HG02852 (cell line): ENCODE measurements around the gene GLTPD2.

ENCODE experiments used
- ATAC-seq: cut with Tn5 transposase; IDR thresholded peaks from one replicate; pipeline ENCODE4 v1.9.1; 2021; ENCODE audit warnings: mild to moderate bottlenecking, moderate library complexity; ENCODE audit not compliant: unreplicated experiment

GLTPD2 gene

DNA sequence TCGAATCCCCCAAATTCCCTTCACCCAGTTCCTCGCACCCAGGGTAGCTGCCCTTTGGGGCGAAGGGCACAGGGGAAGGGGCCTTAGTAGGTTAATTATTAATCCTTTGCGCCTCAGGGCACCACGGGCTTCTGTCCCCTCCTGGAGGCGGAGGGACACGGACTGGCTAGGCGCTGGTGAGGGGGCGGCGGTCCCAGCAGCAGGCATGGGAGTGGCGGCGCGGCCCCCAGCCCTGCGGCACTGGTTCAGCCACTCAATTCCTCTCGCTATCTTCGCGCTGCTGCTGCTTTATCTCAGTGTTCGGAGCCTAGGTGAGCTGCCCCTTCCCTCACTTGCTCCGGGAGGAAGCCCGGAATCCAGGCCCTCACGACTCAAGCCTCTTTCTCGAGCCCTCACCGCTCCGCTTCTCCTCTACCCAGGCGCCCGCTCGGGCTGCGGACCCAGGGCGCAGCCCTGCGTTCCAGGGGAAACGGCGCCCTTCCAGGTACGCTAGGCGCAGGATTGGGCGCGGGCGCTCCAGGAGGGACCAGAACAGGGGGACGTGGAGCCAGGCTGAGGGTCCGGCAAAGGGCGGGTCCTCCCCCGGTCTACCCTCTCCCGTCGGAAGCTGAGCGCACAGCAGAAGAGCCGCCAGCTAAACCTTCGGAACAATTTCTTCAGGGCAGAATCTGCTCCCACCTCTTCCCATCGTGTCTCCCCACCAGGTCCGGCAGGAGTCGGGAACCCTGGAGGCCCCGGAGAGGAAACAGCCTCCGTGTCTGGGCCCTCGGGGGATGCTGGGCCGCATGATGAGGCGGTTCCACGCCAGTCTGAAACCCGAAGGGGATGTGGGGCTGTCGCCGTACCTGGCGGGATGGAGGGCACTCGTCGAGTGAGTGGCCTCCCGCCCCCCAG is at the start of gene GLTPD2:
Gene GLTPD2, plus strand, starts transcription at position 158 of the 894 bp plus-strand sequence. Its CDS starts 48 bp downstream, at position 206.
- ATAC-seq = peak; percentile 19

DNA sequence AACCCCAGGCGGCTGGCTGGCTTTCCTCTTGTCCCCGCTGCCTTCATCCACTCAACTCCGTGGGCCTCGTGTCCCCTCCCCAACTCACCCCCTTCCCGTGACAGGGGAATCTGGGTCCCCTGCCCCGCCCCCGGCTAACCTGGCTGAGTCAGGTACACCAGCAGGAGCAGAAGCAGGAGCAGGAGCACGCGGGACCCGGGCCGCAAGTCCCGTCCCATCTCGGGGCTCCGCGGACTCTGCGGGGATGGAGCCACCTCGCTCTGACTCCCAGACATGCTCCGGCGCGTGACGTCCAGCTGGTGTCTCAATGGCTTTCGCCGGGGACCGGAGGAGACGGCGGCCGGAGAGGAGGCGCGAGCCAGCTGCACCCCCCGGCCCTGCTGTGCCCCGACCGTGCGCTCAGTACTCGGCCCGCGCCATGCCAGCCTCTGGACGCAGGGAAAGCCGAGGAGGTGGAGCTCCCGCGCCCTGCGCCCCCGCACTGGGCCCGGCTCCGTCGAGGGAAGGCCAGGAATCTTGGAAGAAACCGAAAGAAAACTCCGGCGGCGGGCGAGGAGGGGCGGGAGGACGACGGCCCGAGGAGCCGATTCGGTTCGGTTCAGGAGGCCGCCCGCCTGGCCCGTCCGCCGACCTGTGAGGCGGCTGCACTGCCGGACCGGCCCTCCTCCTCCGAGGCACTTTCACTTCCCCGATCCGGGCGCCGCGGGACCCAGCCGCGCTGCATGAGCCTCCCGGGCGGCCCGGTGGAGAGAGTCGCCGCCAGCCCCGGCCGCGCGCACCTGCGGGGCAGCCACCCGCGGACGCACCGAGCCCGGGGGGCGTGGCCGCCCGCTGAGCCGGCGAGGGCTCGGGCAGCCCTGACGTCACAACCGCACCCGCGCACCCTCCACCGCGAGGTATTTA is 49.4 kb upstream of the GLTPD2 start, which contains the start of the genes CXCL16 and ZMYND15:
Gene CXCL16, minus strand, starts transcription at position 807 of the 903 bp plus-strand sequence. Its CDS starts 589 bp downstream, at position 218.
Gene ZMYND15, plus strand, starts transcription at position 712 of the 903 bp plus-strand sequence. CDS start 716 bp downstream, outside the sequence.
- no peak for ATAC-seq

DNA sequence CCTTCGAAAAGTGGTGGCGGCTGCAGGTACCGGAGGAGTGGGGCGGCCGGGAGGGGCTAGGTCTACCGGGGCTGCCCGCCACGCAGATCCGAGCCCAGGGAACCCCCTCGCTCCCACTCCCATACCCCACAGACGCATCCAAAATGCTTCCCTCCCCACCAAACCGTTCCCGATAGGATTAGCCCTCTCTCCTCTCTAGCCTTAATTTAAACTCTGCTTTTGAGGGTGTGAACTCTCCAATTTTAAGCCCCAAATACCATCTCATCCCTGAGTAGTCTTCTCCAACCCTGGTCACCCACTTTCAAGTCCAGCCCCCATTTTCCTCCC is 48.8 kb upstream of the GLTPD2 start:
- ATAC-seq = no peak

DNA sequence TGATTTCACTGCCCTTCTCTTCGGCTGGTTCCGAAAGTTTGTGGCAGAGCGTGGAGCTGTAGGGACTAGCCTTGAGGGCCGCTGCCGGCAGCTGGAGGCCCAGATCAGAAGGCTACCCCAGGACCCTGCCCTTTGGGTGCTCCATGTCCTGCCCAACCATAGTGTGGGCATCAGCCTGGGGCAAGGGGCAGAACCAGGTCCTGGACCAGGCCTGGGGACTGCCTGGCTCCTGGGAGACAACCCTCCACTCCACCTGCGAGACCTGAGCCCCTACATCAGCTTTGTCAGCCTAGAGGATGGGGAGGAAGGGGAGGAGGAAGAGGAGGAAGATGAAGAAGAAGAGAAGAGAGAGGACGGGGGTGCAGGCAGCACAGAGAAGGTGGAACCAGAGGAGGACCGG is 48.2 kb upstream of the GLTPD2 start:
- no peak for ATAC-seq

DNA sequence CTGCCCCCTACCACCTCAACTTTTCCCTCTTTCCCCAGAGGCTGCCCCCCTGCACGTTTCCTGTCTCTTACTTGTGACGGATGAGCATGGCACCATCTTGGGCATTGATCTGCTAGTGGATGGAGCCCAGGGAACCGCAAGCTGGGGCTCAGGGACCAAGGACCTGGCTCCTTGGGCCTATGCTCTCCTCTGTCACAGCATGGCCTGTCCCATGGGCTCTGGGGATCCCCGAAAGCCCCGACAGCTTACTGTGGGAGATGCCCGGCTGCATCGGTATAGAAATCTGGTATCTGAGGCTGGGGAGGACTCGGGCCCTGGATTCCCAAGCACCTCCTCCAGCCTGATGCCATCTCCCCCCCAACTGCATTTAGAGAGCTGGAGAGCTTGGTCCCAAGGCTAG is 47.2 kb upstream of the GLTPD2 start:
- no peak for ATAC-seq

DNA sequence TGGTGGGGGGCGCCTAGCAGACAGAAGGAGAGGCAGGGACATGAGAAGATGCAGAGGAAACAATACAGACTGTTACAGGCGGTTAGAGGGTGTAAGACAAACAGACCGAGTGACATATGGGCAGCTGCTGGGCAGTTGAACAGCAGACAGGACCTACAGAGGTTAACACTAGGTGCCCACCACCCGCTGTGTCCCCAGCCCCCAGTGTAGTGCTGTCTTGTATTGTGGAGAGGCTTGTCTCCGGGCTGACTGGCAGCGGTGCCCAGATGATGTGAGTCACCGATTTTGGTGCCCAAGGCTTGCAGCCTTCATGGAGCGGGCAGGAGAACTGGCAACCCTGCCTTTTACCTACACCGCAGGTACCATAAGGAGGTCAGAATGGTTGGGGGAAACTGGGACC is 46.6 kb upstream of the GLTPD2 start:
- ATAC-seq = no peak

DNA sequence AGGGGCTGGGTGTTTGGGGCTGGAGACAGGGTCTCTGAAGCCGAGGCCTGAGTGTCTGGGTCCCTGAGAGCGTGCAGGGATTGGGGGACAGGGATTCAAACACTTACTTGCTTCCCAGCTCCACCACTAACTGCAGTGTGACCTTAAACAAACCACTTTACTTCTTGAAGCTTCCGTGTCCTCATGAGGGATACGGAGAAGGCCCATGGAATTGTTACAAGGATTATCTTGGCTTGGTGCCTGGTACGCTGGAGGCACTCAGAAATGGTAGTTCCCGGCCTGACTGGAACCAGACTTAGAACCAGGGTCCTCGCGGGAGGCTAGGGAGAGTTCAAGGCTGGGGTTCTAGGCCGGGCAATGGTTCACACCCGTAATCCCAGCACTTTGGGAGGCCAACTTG is 46.1 kb upstream of the GLTPD2 start:
- no peak for ATAC-seq

DNA sequence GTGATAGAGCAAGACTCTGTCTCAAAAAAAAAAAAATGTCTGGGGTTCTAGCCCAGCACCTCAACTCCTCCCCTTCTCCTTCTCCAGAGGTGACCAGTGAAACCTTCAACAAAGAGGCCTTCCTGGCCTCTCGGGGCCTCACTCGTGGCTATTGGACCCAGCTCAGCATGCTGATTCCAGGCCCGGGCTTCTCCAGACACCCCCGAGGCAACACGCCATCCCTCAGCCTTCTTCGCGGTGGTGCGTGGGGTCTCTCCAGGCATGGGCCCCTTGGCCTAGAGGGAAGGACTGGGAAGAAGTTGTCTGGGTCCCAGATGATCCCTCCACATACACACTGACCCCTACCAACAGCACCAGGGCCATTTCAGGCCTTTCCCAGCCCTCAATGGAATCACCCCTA is 45.5 kb upstream of the GLTPD2 start:
- ATAC-seq = no peak

DNA sequence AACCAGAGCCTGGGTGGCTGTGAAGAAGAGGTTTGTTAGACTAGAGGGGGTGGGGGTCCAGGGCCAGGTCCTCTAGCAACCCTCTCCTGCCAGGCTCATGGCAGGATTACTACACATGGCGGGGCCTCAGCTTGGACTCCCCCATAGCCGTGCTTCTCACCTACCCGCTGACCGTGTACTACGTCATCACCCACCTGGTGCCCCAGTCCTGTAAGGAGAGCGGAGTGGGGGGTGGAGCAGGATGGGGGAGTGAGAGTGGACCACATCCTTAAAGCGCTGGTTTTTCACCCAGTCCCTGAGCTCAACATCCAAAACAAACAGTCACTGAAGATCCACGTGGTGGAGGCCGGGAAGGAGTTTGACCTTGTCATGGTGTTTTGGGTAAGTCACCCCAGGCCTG is 44.9 kb upstream of the GLTPD2 start:
- ATAC-seq = no peak

DNA sequence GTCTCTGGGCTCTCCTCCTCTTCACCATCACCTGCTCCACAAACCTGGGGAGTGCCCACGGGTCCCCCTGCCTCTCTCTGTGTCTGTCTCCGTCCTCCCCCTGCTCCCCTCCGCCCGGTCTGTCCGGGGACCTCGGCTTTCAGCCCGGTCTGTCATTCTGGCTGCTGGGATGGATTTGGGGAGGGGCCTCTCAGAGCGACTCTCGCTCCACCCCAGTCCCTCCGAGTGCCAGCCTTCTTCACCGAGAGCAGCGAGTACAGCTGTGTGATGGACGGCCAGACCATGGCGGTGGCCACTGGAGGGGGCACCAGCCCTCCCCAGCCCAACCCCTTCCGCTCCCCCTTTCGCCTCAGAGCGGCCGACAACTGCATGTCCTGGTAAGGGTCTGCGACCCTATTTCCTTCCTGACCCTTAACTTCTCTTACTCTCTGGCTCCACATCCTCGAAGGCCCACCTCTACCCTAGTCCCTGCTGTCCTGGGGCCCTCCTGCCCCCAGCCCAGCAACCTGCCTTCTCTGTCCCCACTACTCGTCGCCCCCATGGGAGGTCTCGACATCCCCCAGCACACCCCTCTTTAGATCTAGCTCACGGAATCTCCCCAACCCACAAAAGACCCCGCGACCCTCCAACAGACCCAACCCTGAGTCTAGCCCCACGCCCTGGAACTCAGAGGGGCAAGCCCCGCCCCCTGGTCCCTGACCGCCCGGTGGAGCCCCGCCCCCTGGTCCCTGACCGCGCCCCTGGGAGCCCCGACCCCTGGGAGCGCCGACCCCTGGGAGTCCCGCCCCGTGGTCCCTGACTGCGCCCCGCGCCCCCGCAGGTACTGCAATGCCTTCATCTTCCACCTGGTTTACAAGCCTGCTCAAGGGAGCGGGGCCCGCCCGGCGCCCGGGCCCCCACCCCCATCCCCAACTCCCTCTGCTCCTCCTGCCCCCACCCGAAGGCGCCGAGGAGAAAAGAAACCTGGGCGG is 43.5 kb upstream of the GLTPD2 start:
- no peak for ATAC-seq

DNA sequence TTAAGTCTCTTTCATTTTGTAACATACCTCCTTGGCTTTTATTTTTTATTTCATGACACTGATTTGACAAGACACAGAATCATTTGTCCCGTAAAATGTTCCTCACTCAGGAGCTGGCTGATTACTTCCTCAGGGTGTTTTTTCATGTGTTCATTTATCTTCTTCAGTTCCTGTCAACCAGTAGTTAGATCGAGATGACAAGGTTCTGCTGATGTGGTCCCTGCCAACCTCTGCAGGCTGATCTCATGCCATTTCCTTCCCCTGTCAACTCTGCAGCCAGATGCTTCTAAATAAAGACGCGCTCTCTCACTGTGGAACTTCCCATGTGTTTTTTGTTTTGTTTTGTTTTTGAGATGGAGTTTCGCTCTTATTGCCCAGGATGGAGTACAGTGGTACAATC is 40.9 kb upstream of the GLTPD2 start:
- ATAC-seq = no peak

DNA sequence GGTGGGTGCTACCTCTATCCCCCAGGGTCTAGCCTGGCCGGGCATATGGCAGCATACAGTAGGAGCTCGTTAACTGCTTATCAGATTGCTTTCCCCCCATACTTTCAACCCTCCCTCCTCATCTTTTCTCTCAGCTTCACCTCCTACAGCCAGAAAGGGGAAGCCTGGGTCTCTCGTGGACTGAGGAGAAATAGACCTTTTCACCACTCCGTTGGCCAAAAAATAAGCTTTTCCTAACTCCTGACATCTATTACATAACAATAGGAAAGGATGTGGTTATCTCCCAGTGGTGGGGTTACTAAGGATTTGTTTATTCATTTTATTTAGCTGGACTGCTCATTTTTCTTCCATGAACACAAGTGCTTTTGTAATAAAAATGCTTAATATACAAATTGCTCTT is 40.1 kb upstream of the GLTPD2 start:
- no peak for ATAC-seq

DNA sequence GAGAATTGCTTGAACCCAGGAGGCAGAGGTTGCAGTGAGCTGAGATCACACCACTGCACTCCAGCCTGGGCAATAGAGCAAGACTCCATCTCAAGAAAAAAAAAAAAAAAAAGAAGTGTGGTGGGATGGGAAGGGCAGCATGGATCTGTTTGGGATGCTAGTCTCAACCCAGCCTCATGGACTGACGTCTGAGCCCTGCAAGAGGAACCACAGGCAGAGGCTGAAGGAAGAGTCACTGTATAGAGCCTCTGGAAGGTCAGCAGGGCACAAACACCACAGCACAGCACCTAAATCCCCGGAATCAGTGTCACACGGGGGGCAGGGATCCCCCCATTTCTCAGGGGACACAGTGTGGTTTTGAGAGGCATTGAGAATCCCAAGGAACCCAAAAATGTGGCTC is 38.2 kb upstream of the GLTPD2 start:
- ATAC-seq = no peak

DNA sequence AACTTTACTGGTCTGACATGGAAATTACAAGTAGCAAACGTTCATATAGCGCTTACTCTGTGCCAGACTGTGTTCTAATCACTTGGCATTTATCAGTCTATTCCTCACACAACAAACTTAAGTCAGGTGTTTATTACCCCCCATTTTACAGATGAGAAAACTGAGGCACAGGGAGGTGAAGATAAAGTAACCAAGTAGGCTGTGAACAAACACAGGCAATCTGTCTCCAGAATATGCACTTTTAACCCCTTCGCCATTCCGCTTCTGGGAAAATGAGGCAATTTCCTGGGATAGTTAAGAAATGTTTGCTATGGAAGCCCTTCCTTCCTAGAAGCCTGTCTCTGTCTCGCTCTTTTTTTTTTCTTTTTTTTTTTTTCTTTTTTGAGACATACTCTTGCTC is 36.8 kb upstream of the GLTPD2 start:
- ATAC-seq = no peak

DNA sequence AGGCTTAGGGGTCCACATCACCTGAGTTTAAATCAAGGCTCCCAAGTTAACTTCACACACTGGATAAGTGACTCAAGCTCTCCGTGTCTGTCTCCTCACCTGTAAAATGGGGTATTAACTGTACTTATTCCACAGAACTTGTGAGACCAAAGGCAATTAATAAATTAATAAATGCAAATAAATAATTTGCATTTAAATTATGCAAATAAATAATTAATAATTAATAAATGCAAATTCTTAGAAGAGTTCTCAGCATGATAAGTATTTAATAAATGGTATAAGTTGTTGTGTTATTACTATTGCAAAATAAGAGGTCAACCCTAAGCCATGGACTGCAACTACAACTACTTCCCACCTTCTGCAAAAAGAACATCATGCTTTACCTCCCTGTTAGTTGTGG is 35.4 kb upstream of the GLTPD2 start:
- no peak for ATAC-seq

DNA sequence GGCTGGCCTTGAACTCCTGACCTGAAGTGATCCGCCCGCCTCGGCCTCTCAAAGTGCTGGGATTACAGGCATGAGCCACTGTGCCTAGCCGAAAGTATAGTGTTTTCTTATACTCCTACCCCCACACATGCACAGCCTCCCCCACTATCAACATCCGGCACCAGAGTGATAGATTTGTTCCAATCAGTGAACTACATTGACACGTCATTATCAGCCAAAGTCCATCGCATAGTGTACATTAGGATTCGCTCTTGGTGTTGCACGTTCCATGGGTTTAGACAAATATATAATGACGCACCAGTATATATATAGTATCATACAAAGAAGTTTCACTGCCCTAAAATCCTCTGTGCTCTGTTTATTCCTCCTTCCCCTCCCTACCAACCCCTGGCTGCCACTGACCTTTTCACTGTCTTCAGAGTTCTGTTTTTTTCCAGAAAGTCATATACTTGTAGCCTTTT is 29.0 kb upstream of the GLTPD2 start:
- ATAC-seq = no peak

DNA sequence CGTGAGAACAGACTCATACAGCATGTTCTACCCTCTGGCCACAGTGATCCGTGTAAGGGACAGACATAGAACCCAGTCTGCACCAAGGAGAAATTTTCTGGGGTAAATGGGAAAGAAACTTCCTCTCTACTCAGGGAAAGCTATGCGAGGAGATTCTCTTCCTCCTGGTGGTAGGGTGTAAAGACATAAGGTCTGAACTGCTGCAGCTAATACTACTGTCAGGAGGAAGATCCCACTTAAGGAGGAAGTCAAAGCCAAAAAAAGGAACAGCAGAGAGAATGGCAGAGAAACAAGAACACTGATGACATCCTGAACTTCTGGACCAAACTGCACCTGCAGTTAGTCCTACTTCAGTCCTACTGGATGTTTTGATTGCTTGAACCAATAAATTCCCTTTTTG is 24.2 kb upstream of the GLTPD2 start:
- no peak for ATAC-seq

DNA sequence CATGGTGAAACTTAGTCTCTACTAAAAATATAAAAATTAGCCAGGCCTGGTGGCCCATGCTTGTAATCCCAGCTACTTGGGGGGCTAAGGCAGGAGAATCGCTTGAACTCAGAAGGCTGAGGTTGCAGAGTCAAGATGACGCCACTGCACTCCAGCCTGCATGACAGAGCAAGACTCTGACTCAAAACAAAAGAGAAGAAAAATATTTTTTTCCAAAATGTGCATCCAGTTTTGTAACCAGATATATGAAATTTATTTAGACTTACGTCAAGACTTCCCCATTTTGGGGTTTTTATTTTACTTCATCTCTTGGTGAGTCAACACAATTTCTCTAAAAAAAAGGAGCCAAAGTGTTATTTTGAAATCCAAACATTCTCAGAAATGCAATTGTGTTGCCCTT is 22.6 kb upstream of the GLTPD2 start:
- ATAC-seq = no peak

DNA sequence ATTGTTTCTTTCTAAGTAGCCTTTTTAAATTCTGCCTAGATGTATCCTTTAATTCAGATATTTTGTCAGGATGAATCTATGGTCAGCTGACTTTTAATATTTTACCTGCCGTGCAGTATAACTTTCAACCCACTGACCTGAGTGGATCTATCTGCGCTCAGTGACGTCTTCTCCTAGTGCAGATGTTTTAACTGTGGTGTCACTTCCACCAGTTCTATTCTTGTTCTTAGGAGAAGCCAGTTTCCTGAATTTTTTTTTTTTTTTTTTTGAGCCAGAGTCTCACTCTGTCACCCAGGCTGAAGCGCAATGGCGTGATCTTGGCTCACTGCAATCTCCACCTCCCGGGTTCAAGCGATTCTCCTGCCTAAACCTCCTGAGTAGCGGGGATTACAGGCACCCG is 22.0 kb upstream of the GLTPD2 start:
- no peak for ATAC-seq

DNA sequence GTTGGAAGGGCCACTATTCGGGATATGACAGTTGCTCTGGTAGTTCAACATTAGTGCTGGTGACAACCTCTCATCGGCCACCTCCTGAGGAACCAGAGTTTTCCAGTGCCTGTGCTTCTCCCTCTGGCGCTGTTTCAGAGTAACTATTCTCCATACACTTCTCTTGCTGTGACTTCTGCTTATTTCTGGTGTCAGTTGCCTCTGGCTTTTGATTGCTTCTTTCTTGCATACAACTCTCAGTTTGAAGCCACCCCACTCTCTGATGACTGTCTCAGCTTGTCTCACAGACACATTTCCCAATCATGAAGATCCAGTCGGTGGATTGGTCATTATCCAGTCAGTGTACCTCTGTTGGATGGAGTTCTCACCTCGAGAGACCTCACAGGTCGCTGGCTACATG is 20.5 kb upstream of the GLTPD2 start:
- ATAC-seq = no peak

DNA sequence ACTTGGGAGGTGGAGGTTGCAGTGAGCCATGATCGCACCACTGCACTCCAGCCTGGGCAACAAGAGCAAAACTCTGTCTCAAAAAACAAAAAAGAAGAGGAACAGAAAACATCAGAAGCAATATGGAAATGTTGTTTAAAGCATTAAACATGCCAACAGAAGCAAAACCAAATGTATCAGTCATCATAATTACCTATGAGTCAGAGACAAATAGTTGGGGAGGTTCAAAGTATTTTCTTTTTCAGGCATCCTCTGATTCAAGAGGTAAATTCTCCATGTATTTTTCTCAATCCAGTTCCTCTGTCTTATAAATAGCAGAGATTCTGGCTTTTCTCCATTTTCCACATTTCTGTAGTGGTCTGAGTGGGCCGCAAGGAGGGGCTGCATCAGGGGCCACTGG is 19.1 kb upstream of the GLTPD2 start:
- ATAC-seq = no peak
